CD4-positive, alpha-beta T cell treated with Interleukin-17A for 4 hours (primary cell): Measurements from ENCODE around the gene ADAMTS7.

ENCODE experiments used
- DNase-seq: peaks from one replicate; pipeline ENCODE4 v3.0.0-alpha.2; 2020; ENCODE audit warnings: mixed read lengths

The ADAMTS7 gene

GRCh38 chr15:78717956-78718656, 93.2 kb downstream of the ADAMTS7 start:
- no peak for DNase-seq

GRCh38 chr15:78716651-78717050, 94.6 kb downstream of the ADAMTS7 start:
- no peak for DNase-seq

- DNase-seq = no peak
These were observed 95.3 kb downstream of the ADAMTS7 start for GRCh38 chr15:78715930-78716329.

- DNase-seq = no peak
These were observed 95.8 kb downstream of the ADAMTS7 start for GRCh38 chr15:78715434-78715833.

- DNase-seq = no peak
These were observed 96.4 kb downstream of the ADAMTS7 start for GRCh38 chr15:78714890-78715289.

- no peak for DNase-seq
These were observed 98.3 kb downstream of the ADAMTS7 start for GRCh38 chr15:78712797-78713515.

- DNase-seq = no peak
These were observed 99.6 kb downstream of the ADAMTS7 start for GRCh38 chr15:78711638-78712037.

- peak; percentile 71 for DNase-seq
These were observed 101.9 kb downstream of the ADAMTS7 start for GRCh38 chr15:78709263-78709882.
